Testis (tissue), 2 donors: ENCODE measurements around the gene DNAJC7.

Experiments
- POLR2A ChIP-seq: fragments of 450-650 bp; IDR thresholded peaks from one replicate; pipeline ENCODE4 v1.6.1; 2017; ENCODE audit warnings: antibody characterized with exemption, mild to moderate bottlenecking, moderate library complexity
- TF ChIP-seq, protein P1 (sequence below), 3 experiments: fragments of 450-650 bp in 2 of 3; fragments of 200-600 bp in 1 of 3; sonication (generic) in 1 of 3; IDR thresholded peaks; one replicate each; pipeline ENCODE4 v1.5.1; 2016 to 2019; ENCODE audit warnings: antibody characterized with exemption in 3 of 3, mild to moderate bottlenecking in 2 of 3, moderate library complexity in 1 of 3

GRCh38 chr17:42038221-42038973 is 21.2 kb upstream of the DNAJC7 start:
- TF ChIP-seq, protein P1, sequence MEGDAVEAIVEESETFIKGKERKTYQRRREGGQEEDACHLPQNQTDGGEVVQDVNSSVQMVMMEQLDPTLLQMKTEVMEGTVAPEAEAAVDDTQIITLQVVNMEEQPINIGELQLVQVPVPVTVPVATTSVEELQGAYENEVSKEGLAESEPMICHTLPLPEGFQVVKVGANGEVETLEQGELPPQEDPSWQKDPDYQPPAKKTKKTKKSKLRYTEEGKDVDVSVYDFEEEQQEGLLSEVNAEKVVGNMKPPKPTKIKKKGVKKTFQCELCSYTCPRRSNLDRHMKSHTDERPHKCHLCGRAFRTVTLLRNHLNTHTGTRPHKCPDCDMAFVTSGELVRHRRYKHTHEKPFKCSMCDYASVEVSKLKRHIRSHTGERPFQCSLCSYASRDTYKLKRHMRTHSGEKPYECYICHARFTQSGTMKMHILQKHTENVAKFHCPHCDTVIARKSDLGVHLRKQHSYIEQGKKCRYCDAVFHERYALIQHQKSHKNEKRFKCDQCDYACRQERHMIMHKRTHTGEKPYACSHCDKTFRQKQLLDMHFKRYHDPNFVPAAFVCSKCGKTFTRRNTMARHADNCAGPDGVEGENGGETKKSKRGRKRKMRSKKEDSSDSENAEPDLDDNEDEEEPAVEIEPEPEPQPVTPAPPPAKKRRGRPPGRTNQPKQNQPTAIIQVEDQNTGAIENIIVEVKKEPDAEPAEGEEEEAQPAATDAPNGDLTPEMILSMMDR (IDR thresholded peaks at IDR 0.05): no peak
- TF ChIP-seq POLR2A: no peak
